ENCODE data around the gene THAP5.

- TF ChIP-seq CTCF (conservative IDR thresholded peaks at IDR 0.05; ENCODE audit: low read length) (no peak), EZH2phosphoT487 (IDR thresholded peaks at IDR 0.05; ENCODE audit: borderline replicate concordance, low read depth, low read length) (no peak)
These were observed 54.5 kb downstream of the THAP5 start for GRCh38 chr7:108515013-108515412.
